Stomach (tissue), 4 donors: ENCODE measurements around the gene ALOX5AP.

Experiments
- EP300 ChIP-seq: sonication (generic); formaldehyde crosslinking; IDR thresholded peaks from one replicate; pipeline ENCODE4 v1.6.1; 2017; ENCODE audit warnings: antibody characterized with exemption
- POLR2A ChIP-seq, 4 donors: fragments of 450-650 bp; IDR thresholded peaks; one replicate each; pipeline ENCODE4 v1.6.1; 2016; ENCODE audit warnings: antibody characterized with exemption in 4 of 4, control low read depth in 2 of 4, mild to moderate bottlenecking in 1 of 4, moderate library complexity in 1 of 4
- POLR2AphosphoS5 ChIP-seq, 3 donors: sonication (generic); formaldehyde crosslinking; IDR thresholded peaks; one replicate each; pipeline ENCODE4 v1.6.1; 2016; ENCODE audit warnings: antibody characterized with exemption in 3 of 3
- TF ChIP-seq, protein P1 (sequence below), 7 experiments: fragments of 450-650 bp in 4 of 7; fragments of 200-600 bp in 3 of 7; sonication (generic) in 3 of 7; IDR thresholded peaks; one replicate each; pipeline ENCODE4 v1.5.1; 2016 to 2019; ENCODE audit warnings: antibody characterized with exemption in 7 of 7, control low read depth in 2 of 7, mild to moderate bottlenecking in 1 of 7

GRCh38 chr13:30715372-30715756, 20.0 kb upstream of the ALOX5AP start:
- TF ChIP-seq POLR2AphosphoS5 (IDR thresholded peaks at IDR 0.05) (no peak), POLR2A (IDR thresholded peaks at IDR 0.05) (no peak), EP300 (no peak)
- TF ChIP-seq, protein P1, sequence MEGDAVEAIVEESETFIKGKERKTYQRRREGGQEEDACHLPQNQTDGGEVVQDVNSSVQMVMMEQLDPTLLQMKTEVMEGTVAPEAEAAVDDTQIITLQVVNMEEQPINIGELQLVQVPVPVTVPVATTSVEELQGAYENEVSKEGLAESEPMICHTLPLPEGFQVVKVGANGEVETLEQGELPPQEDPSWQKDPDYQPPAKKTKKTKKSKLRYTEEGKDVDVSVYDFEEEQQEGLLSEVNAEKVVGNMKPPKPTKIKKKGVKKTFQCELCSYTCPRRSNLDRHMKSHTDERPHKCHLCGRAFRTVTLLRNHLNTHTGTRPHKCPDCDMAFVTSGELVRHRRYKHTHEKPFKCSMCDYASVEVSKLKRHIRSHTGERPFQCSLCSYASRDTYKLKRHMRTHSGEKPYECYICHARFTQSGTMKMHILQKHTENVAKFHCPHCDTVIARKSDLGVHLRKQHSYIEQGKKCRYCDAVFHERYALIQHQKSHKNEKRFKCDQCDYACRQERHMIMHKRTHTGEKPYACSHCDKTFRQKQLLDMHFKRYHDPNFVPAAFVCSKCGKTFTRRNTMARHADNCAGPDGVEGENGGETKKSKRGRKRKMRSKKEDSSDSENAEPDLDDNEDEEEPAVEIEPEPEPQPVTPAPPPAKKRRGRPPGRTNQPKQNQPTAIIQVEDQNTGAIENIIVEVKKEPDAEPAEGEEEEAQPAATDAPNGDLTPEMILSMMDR (IDR thresholded peaks at IDR 0.05), result no peak
